Nephron (organoid): ENCODE data around the gene PITPNC1.

ENCODE experiments used
- H3K27ac Mint-ChIP-seq, 3 experiments: 2 replicates each; pipeline ENCODE4 v1.8.0; 2020; ENCODE audit warnings: mixed read lengths in 3 of 3, mild to moderate bottlenecking in 2 of 3, moderate library complexity in 1 of 3
- H3K27me3 Mint-ChIP-seq: 2 replicates; pipeline ENCODE4 v1.8.0; 2021; ENCODE audit warnings: low read depth, mild to moderate bottlenecking, moderate library complexity, mixed read lengths
- H3K36me3 Mint-ChIP-seq: 2 replicates; pipeline ENCODE4 v1.8.0; 2020; ENCODE audit warnings: low read depth, mixed read lengths
- H3K4me1 Mint-ChIP-seq: 2 replicates; pipeline ENCODE4 v1.8.0; 2020; ENCODE audit warnings: mixed read lengths
- H3K4me3 Mint-ChIP-seq, 3 experiments: 2 replicates each; pipeline ENCODE4 v1.8.0; 2020; ENCODE audit warnings: mild to moderate bottlenecking in 3 of 3, mixed read lengths in 3 of 3, moderate library complexity in 2 of 3
- H3K9me3 Mint-ChIP-seq: 2 replicates; pipeline ENCODE4 v1.8.0; 2020; ENCODE audit warnings: mixed read lengths
- TF ChIP-seq, protein P1 (sequence below), 3 experiments: fragments of 200-600 bp; sonication (generic); IDR thresholded peaks; one replicate each; pipeline ENCODE4 v1.5.0; 2021; ENCODE audit warnings: antibody characterized with exemption in 3 of 3; ENCODE audit not compliant: unreplicated experiment in 3 of 3

The PITPNC1 gene

DNA sequence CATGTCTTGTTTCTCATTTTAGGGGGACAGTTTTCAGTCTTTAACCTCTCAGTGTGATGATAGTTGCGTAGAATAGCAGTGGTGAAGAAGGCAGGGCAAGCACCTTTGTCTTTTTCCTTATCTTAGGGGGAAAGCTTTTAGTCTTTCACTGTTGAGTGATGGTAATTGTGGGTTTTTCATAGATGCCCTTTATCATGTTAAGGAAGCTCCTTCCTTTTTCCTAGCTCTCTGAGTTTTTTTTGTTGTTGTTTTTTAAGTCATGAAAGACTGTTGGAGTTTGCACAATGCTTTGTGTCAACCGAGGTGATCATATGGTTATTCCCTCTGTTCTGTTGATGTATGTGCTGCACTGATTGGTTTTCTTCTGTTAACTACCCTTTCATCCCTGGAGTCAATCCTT is 356.4 kb downstream of the PITPNC1 start:
- Mint-ChIP-seq H3K27me3 (no peaks in the 10 kb centered on the region), H3K4me1 (no peaks in the 10 kb centered on the region), H3K36me3 (peaks cover 84% of the 10 kb centered on the region), H3K4me3 (no peak overlapping the region), H3K9me3 (peaks cover 6% of the 10 kb centered on the region), H3K27ac (peak overlapping the region in 1 of 3 experiments; percentile 7)
- TF ChIP-seq, protein P1, sequence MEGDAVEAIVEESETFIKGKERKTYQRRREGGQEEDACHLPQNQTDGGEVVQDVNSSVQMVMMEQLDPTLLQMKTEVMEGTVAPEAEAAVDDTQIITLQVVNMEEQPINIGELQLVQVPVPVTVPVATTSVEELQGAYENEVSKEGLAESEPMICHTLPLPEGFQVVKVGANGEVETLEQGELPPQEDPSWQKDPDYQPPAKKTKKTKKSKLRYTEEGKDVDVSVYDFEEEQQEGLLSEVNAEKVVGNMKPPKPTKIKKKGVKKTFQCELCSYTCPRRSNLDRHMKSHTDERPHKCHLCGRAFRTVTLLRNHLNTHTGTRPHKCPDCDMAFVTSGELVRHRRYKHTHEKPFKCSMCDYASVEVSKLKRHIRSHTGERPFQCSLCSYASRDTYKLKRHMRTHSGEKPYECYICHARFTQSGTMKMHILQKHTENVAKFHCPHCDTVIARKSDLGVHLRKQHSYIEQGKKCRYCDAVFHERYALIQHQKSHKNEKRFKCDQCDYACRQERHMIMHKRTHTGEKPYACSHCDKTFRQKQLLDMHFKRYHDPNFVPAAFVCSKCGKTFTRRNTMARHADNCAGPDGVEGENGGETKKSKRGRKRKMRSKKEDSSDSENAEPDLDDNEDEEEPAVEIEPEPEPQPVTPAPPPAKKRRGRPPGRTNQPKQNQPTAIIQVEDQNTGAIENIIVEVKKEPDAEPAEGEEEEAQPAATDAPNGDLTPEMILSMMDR (IDR thresholded peaks at IDR 0.05; ENCODE audit: unreplicated experiment in 3 of 3): no peak

DNA sequence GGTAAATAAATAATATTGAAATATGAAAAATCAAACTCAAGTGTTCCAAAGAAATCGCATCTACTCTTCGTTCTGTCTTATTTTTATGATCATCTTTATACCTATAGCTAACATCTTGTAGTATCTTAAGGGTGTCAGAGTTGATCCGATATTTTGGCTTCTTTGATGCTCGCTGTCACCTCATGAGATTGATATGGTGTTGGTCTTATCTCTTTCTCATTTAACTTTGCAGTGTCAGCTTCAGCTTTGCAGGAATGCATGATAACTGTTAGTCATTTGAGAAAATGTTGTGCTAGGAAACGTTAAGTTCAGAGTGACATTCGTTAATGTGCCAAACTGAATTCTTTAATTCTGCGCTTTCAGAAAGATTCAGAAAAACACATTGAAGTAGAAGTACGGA is 360.1 kb downstream of the PITPNC1 start:
- Mint-ChIP-seq H3K36me3 (peaks cover 70% of the 10 kb centered on the region), H3K4me3 (no peak overlapping the region), H3K9me3 (no peaks in the 10 kb centered on the region), H3K4me1 (no peaks in the 10 kb centered on the region), H3K27ac (no peak overlapping the region), H3K27me3 (no peaks in the 10 kb centered on the region)
- TF ChIP-seq, protein P1 (IDR thresholded peaks at IDR 0.05; ENCODE audit: unreplicated experiment in 3 of 3): no peak

DNA sequence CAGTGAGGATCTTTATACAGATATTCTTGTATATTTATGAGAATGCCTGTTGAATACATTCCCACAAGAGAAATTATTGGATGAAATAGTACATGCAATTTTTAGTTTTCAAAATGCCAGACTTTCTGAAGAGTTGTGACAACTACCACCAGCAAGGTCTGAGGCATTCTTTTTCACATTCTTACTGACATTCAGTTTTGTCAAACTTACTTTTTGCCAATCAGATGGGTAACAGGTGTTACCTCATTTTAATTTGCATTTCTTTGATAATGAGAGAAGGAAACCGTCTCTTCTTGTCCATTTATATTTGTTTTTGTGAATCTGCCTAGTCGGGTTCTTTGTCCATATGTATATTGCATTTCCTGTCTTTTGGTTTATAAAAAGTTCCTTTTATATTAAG is 364.9 kb downstream of the PITPNC1 start:
- Mint-ChIP-seq H3K27me3 (no peaks in the 10 kb centered on the region), H3K4me3 (no peak overlapping the region), H3K4me1 (no peaks in the 10 kb centered on the region), H3K27ac (no peak overlapping the region), H3K36me3 (peaks cover 62% of the 10 kb centered on the region), H3K9me3 (no peaks in the 10 kb centered on the region)
- TF ChIP-seq, protein P1 (IDR thresholded peaks at IDR 0.05; ENCODE audit: unreplicated experiment in 3 of 3): no peak
